Activated T-cell treated with anti-CD3 and anti-CD28 coated beads, Interleukin-2, amount 50 U/mL, for 24 hours (primary cell): ENCODE measurements around the gene LRRC55.

Source experiments
- DNase-seq: peaks from one replicate; pipeline ENCODE4 v3.0.0-alpha.2; 2020
- H3K27ac Mint-ChIP-seq: 2 replicates; pipeline ENCODE4 v1.8.0; 2020; ENCODE audit warnings: mild to moderate bottlenecking, mixed read lengths
- H3K27me3 Mint-ChIP-seq: 2 replicates; pipeline ENCODE4 v1.8.0; 2020; ENCODE audit warnings: mixed read lengths
- H3K36me3 Mint-ChIP-seq: 2 replicates; pipeline ENCODE4 v1.8.0; 2020; ENCODE audit warnings: low read depth, mixed read lengths
- H3K4me1 Mint-ChIP-seq: 2 replicates; pipeline ENCODE4 v1.8.0; 2020; ENCODE audit warnings: low read depth, mixed read lengths
- H3K4me3 Mint-ChIP-seq: 2 replicates; pipeline ENCODE4 v1.8.0; 2020; ENCODE audit warnings: mild to moderate bottlenecking, moderate library complexity, mixed read lengths
- H3K9me3 Mint-ChIP-seq: 2 replicates; pipeline ENCODE4 v1.8.0; 2020; ENCODE audit warnings: mixed read lengths

Gene LRRC55

DNA sequence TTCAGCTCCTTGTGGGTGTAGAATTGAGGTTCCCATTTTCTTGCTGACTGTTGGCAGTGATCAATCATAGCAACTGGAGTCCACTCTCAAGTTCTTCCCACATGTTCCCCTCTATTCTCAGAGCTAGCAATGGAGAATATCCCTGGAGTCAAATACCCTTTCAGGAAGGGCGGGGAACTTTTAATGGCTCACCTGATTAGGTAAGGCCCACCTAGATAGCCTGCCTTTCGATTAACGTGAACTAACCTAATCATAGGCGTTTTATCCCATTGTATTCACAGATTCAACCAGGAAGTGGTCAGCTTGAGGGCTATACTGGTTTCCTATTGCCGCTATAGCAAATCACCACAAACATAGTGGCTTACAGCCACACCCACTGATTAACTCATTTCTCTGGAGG, 7.1 kb upstream of the LRRC55 start:
- Mint-ChIP-seq H3K9me3 (peaks cover 3% of the 10 kb centered on the region), H3K4me3 (no peak overlapping the region), H3K4me1 (no peaks in the 10 kb centered on the region), H3K36me3 (no peaks in the 10 kb centered on the region), H3K27me3 (peaks cover 29% of the 10 kb centered on the region), H3K27ac (no peak overlapping the region)
- no peak for DNase-seq

DNA sequence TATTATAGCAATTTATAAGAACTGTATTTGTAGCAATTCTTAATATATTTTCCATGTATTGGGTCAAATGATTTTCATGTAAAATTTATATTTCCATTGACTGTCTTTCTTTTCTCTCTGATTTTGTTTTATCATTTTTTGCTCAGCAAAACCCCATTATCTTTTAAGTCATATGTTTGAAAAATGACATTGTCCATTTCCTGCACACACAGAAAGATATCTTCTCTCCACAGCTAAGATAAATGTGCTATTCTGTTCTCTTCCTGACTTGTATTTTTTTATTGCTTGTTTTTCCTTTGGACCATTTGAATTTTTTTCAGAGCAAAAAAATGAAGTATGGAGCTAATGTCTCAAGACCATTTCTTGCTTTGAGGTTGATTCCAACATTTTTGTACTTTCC, 6.3 kb upstream of the LRRC55 start:
- Mint-ChIP-seq H3K27me3 (peaks cover 37% of the 10 kb centered on the region), H3K4me1 (no peaks in the 10 kb centered on the region), H3K36me3 (no peaks in the 10 kb centered on the region), H3K27ac (no peak overlapping the region), H3K9me3 (peaks cover 1% of the 10 kb centered on the region), H3K4me3 (no peak overlapping the region)
- no peak for DNase-seq

DNA sequence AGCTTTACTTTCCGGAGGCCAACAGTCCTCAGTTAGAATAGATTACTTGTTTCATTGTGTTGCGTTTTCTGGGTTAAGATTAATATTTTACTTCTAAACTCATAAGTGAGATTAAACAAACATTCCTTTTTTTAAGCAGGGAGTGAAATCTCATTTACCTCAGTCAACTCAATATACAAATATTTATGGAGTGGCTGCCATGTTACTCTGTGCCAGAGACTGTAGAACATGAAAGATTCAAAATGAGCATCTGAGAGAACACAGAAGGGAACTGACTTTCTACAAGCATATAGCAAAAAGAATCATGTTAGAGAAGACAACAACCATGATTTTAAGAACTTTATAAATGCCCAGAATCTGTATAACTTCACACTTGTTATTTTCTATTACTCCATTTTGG, 3.4 kb upstream of the LRRC55 start:
- H3K4me3 Mint-ChIP-seq, result no peak overlapping the region
- no peaks in the 10 kb centered on the region for H3K36me3 Mint-ChIP-seq
- H3K4me1 Mint-ChIP-seq, result no peaks in the 10 kb centered on the region
- DNase-seq, result no peak
- H3K9me3 Mint-ChIP-seq, result no peaks in the 10 kb centered on the region
- no peak overlapping the region for H3K27ac Mint-ChIP-seq
- peaks cover 53% of the 10 kb centered on the region for H3K27me3 Mint-ChIP-seq

DNA sequence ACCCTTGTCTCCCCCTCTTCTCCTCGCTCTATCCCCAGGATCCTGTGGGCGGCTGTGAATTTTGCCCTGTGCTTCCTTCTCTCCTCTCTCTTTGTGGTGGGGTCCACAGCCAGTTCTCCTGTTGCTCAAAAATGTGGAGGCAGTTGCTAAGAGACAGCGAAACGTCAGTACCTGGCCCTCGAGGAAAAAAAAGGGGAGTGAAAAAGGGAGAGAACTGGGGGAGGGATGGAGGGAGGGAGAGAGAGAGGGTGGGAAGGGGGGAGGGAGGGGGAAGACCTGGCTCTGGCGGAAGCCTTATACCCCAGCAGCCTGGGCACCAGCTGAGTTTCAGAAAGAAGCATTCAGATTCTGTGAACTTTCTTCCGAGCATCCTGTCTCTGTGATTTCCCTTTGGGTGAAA, 2.1 kb upstream of the LRRC55 start:
- no peaks in the 10 kb centered on the region for H3K4me1 Mint-ChIP-seq
- H3K4me3 Mint-ChIP-seq, result no peak overlapping the region
- H3K36me3 Mint-ChIP-seq, result no peaks in the 10 kb centered on the region
- no peak for DNase-seq
- no peaks in the 10 kb centered on the region for H3K9me3 Mint-ChIP-seq
- peaks cover 53% of the 10 kb centered on the region for H3K27me3 Mint-ChIP-seq
- no peak overlapping the region for H3K27ac Mint-ChIP-seq

DNA sequence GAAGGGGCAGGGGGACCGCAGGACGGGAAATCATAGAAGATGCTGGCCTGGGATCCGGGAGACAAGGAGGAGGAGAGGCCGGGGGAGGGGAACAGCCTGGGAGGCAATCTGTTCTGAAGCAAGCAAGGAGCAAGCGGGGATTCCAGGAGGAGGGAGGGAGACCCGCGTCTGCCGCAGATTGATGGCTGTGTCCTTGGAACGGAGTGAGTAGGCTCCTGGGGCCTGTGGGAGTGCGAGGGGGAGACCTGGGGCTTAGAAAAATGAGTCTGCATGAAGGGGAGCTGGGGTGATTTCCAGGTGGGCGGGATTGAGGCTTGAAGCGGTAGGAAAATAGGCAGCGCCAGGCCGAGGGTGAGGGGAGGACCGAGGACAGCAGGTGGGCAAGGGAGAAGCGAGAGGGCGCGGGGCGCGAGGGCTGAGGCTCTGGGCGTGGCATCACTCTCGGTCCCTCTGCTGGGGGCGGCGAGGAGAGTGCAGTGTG, 1.6 kb upstream of the LRRC55 start:
- Mint-ChIP-seq H3K4me3 (no peak overlapping the region), H3K27me3 (peaks cover 51% of the 10 kb centered on the region), H3K9me3 (no peaks in the 10 kb centered on the region), H3K36me3 (no peaks in the 10 kb centered on the region), H3K27ac (no peak overlapping the region), H3K4me1 (no peaks in the 10 kb centered on the region)
- DNase-seq, result no peak

DNA sequence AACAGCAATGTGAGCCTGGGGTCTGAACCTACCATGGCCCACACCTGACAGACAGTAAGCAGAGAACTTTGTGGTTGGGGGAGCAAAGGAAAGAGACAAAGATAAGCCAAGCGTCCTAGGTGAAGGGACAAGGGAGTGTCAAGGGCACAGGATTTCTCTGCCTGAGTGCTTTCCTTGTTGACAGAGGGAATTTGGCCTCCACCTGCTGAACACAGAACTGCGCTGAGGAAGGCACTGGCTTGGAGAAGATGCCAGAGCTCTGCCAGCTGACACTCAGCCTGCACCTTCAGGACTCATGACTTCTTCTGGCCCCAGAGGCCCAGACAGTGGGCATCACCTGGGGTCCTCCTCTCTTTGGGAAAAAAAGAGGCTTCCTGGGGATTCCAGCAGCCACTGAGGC, 789 bp upstream of the LRRC55 start:
- no peak overlapping the region for H3K27ac Mint-ChIP-seq
- no peaks in the 10 kb centered on the region for H3K36me3 Mint-ChIP-seq
- H3K4me1 Mint-ChIP-seq, result no peaks in the 10 kb centered on the region
- no peak for DNase-seq
- no peak overlapping the region for H3K4me3 Mint-ChIP-seq
- peaks cover 50% of the 10 kb centered on the region for H3K27me3 Mint-ChIP-seq
- no peaks in the 10 kb centered on the region for H3K9me3 Mint-ChIP-seq

DNA sequence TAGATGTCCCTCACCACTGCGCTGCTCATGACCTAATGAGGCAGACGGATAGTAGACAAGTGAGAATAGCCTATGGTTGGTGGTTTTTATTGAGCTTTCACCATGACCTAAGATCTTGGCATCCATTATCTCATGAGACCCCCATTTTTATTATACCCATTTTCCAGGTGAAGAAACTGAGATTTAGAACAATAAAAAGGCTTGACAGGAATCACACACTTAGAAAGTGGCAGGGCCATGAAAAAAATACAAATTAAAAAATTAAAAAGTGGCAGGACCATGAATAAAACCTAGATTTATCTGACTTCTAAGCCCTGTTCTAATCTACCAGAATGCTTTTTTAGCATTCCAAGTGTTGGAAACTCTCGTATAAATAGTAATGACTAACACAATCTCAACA, 1.1 kb downstream of the LRRC55 start:
- H3K36me3 Mint-ChIP-seq, result no peaks in the 10 kb centered on the region

DNA sequence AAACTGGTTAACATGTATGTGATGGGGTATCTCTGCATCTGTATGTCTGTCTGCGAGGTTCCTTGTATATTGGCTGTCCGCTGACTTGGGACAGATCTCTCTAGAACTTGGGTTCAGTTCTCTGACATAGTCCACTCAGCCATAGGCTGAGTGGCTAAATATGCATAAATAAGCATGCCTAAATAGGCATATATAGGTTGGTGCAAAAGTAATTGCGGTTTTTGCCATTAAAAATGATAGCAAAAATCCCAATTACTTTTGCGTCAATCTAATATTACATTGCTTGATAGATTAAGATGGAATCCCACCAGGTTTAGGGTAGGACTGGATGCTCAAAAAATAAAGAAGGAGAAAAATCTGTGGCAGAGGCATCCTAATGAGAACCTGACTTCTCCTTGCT, 8.8 kb downstream of the LRRC55 start:
- Mint-ChIP-seq H3K36me3 (no peaks in the 10 kb centered on the region), H3K9me3 (no peaks in the 10 kb centered on the region), H3K27me3 (peaks cover 21% of the 10 kb centered on the region), H3K4me3 (no peak overlapping the region), H3K27ac (no peak overlapping the region), H3K4me1 (no peaks in the 10 kb centered on the region)
- DNase-seq, result no peak

More for the DNA sequence above, 1.1 kb downstream of the LRRC55 start:
- DNase-seq, result no peak
- H3K27me3 Mint-ChIP-seq, result peaks cover 41% of the 10 kb centered on the region
- no peak overlapping the region for H3K4me3 Mint-ChIP-seq
- no peaks in the 10 kb centered on the region for H3K4me1 Mint-ChIP-seq
- H3K9me3 Mint-ChIP-seq, result no peaks in the 10 kb centered on the region
- no peak overlapping the region for H3K27ac Mint-ChIP-seq

DNA sequence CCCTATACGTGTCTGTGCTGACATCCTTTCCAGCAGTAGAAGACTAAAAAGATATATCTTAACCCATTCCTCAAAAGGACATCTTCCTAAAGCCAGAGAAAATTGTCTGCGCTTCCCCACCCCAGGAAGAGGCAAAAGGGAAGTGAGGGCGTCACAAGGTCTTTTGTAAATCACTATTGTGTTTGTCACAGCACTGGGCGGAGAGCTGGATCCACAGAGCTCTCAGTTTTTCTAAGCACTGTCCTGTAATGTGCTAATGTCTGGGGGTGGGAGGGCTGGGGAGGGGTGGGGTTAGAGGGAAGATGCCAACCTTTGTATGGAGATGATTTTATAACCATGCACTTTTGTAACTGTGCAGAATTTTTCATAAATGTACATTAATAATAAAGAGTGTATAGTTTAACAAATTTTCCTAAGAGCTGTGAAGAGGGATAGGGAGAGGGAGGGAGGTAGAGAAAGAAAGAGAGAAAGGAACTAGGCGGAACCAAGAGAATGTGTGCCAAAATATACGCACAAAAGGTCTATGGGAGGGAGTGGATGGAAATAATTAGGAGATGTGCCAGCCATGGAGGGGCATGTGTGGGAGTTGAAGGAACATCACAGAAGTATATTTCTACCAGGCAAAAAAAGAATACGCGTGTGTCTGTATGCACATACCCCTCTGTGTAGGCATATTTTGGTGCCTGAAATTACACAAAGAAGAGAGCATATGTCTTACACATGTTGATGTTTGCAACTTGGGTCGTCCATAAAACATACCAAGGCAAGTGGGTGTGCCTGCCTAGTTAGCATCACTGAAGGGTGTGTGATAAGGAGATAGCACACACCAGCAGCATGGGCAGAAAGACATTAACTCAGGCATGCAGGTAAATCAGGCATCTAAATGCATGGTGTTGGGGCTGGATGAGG, 9.8 kb downstream of the LRRC55 start:
- H3K36me3 Mint-ChIP-seq, result no peaks in the 10 kb centered on the region
- no peaks in the 10 kb centered on the region for H3K4me1 Mint-ChIP-seq
- no peak for DNase-seq
- no peak overlapping the region for H3K4me3 Mint-ChIP-seq
- no peaks in the 10 kb centered on the region for H3K9me3 Mint-ChIP-seq
- H3K27me3 Mint-ChIP-seq, result peaks cover 21% of the 10 kb centered on the region
- H3K27ac Mint-ChIP-seq, result no peak overlapping the region

DNA sequence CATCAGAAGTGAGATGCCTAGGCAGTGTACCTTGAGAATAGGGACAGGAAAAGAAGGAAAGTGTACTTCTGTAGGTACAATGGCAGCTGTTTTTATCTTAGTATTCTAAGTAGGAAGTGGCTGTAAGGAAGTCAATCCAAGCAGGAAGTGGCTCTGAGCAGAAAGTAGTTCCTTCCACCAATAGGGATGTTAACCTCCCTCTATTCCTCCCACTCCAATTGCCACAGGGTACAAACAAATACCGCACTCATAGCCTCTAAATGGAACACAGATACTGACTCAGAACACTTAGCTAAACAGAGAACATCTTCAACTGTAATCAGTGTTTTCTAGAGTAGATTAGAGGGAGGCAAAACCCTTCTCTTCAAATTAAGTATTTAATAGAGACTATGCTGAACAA, 10.6 kb downstream of the LRRC55 start:
- Mint-ChIP-seq H3K4me1 (no peaks in the 10 kb centered on the region), H3K27ac (no peak overlapping the region)

DNA sequence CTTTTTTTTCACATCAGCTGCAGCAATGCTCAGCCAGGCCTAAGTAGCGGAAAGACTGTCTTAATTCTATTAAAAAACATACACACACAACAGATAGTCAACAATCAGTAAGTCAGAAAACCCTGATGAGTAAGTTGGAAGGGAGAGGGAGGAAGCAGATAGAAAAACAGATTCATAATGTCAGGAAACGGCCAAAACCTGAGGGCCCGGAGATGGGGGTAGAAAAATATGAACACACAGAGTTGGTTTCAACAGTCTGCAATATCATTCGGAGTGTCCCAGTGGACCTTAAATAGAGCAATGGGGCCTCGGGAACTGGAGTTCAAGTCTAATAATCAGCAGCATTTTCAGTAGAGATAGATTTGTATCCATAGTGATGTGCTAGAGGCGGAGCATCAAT, 14.8 kb downstream of the LRRC55 start:
- Mint-ChIP-seq H3K9me3 (no peaks in the 10 kb centered on the region), H3K27ac (no peak overlapping the region), H3K27me3 (peaks cover 12% of the 10 kb centered on the region), H3K36me3 (no peaks in the 10 kb centered on the region), H3K4me1 (no peaks in the 10 kb centered on the region), H3K4me3 (no peak overlapping the region)
- DNase-seq, result no peak

More for the DNA sequence above, 10.6 kb downstream of the LRRC55 start:
- DNase-seq, result no peak
- Mint-ChIP-seq H3K4me3 (no peak overlapping the region), H3K27me3 (peaks cover 20% of the 10 kb centered on the region), H3K36me3 (no peaks in the 10 kb centered on the region), H3K9me3 (no peaks in the 10 kb centered on the region)

DNA sequence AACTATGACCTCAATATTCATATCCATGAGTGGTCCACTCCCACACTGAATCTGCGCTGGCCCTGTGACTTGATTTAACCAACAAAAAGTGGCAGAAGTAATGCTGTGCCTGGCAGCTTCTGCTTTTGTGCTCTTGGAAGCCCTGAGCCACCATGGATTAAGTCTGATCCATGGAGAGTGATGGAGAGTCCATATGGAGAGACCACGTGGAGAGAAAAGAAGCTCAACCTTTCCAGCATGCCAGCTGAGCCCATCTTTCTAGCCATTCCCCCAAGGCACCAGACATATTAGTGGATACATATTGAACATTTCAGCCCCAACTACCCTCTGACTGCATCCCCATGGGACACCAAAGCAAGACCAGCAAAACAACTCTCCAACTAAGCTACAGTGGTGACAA, 16.0 kb downstream of the LRRC55 start:
- Mint-ChIP-seq H3K4me1 (no peaks in the 10 kb centered on the region), H3K9me3 (no peaks in the 10 kb centered on the region), H3K27me3 (peaks cover 12% of the 10 kb centered on the region), H3K4me3 (no peak overlapping the region), H3K27ac (no peak overlapping the region), H3K36me3 (no peaks in the 10 kb centered on the region)
- no peak for DNase-seq

DNA sequence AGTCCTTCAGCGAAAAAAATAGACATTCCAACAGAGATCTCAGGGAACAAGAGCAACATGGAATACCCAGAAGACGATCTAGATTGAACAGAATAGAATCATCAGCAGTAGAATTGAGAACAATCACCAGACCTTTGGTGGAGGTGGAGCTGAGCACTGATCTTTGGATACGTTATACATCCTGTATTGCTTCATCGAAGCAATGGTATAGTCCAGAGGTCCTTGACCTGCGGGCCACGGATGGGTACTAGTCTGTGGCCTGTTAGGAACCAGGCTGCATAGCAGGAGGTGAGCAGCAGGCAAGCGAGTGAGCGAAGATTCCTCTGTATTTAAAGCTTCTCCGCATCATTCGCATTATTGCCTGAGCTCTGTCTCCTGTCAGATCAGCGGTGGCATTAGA, 17.6 kb downstream of the LRRC55 start:
- Mint-ChIP-seq H3K4me1 (no peaks in the 10 kb centered on the region), H3K36me3 (no peaks in the 10 kb centered on the region)

DNA sequence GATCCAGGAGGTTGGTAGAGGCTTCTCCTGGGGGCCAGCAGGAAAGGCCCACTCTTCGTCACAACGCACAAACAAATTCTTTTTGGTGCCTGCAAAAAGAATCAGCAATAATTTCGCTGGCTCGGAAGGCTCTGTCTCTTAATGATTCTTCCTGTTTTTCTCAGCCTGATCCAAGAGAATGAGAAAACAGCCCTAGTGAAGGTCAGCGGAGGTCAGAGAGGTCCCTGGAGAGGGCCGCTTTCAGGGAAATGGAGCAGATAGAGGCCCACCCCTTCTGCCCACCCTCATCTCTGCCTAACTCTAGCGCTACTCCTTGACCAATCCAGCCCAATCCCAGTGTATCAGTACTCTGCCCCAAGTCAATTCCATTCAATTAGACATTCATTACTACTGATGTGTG, 19.2 kb downstream of the LRRC55 start:
- Mint-ChIP-seq H3K4me3 (no peak overlapping the region), H3K36me3 (no peaks in the 10 kb centered on the region), H3K27me3 (peaks cover 12% of the 10 kb centered on the region), H3K4me1 (no peaks in the 10 kb centered on the region), H3K9me3 (no peaks in the 10 kb centered on the region), H3K27ac (no peak overlapping the region)
- no peak for DNase-seq

More for the DNA sequence above, 17.6 kb downstream of the LRRC55 start:
- DNase-seq, result no peak
- no peak overlapping the region for H3K4me3 Mint-ChIP-seq
- peaks cover 9% of the 10 kb centered on the region for H3K27me3 Mint-ChIP-seq
- no peak overlapping the region for H3K27ac Mint-ChIP-seq
- H3K9me3 Mint-ChIP-seq, result no peaks in the 10 kb centered on the region

DNA sequence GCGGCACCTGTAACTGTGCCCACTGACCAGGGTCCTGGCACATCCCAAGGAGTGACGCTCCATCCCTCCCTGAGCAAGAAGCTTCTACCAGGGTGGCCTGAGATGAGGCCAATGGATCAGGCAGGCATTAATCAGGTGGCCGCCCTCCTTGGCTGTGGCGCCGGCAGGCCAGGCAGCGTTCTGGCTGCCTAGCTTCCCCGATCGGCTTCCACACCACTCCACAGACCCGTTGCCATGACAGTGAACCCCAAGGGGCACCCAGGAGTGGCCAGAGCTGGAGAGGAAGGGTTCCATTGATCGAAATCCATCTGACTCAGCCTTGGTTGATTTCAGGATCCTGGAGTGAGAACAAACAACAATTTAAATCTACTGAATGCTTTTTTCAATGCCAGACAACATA, 20.5 kb downstream of the LRRC55 start:
- H3K4me1 Mint-ChIP-seq, result no peaks in the 10 kb centered on the region

More for the DNA sequence above, 20.5 kb downstream of the LRRC55 start:
- H3K4me3 Mint-ChIP-seq, result no peak overlapping the region
- H3K36me3 Mint-ChIP-seq, result no peaks in the 10 kb centered on the region
- no peaks in the 10 kb centered on the region for H3K9me3 Mint-ChIP-seq
- H3K27ac Mint-ChIP-seq, result no peak overlapping the region
- H3K27me3 Mint-ChIP-seq, result peaks cover 23% of the 10 kb centered on the region
- DNase-seq, result no peak
